ENCODE results near the gene ZBTB47.

DNA sequence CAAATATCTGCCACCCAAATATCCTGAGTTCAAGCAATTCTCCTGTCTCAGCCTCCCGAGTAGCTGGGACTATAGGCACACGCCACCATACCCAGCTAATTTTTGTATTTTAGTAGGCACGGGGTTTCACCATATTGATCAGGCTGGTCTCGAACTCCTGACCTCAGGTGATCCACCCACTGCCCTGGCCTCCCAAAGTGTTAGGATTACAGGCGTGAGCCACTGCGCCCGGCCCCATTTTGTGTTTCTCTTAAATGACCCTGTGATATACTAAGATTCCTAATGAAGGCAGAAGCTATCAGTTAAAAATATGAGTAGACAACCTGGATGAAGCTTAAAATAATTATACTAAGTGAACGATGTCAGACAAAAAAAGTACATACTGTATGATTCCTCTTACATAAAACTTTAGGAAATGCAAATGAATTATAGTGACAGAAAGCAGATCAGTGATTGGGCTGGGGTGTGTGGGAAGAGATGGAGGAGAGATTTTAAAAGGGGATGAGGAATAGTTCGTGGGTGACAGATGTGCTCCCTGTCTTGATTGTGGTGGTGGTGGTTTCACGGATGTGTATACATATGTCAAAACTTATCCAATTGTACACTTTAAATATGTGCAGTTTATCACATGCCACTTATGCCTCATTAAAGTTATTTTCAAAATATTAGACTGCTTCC lies 28.0 kb downstream of the ZBTB47 start:
- TF ChIP-seq, protein P1, sequence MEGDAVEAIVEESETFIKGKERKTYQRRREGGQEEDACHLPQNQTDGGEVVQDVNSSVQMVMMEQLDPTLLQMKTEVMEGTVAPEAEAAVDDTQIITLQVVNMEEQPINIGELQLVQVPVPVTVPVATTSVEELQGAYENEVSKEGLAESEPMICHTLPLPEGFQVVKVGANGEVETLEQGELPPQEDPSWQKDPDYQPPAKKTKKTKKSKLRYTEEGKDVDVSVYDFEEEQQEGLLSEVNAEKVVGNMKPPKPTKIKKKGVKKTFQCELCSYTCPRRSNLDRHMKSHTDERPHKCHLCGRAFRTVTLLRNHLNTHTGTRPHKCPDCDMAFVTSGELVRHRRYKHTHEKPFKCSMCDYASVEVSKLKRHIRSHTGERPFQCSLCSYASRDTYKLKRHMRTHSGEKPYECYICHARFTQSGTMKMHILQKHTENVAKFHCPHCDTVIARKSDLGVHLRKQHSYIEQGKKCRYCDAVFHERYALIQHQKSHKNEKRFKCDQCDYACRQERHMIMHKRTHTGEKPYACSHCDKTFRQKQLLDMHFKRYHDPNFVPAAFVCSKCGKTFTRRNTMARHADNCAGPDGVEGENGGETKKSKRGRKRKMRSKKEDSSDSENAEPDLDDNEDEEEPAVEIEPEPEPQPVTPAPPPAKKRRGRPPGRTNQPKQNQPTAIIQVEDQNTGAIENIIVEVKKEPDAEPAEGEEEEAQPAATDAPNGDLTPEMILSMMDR (conservative IDR thresholded peaks at IDR 0.05 in 1 of 2, IDR thresholded peaks at IDR 0.05 in 1 of 2; ENCODE audit: low read depth in 1 of 2, low read length in 2 of 2): no peak
- TF ChIP-seq EZH2 (IDR thresholded peaks at IDR 0.05; ENCODE audit: low read length, missing control alignments): no peak

Data from fibroblast of lung (primary cell).